ENCODE results near the gene EXOC4. TPM values are rescaled to one million over a fixed set of nuclear protein-coding genes. Genes with fewer than 3 reads are reported as not detected.

Gene EXOC4
- total and polyA plus RNA-seq, 7 experiments from 2014 or later, result 44.1 to 106 (median 74.2) TPM

DNA sequence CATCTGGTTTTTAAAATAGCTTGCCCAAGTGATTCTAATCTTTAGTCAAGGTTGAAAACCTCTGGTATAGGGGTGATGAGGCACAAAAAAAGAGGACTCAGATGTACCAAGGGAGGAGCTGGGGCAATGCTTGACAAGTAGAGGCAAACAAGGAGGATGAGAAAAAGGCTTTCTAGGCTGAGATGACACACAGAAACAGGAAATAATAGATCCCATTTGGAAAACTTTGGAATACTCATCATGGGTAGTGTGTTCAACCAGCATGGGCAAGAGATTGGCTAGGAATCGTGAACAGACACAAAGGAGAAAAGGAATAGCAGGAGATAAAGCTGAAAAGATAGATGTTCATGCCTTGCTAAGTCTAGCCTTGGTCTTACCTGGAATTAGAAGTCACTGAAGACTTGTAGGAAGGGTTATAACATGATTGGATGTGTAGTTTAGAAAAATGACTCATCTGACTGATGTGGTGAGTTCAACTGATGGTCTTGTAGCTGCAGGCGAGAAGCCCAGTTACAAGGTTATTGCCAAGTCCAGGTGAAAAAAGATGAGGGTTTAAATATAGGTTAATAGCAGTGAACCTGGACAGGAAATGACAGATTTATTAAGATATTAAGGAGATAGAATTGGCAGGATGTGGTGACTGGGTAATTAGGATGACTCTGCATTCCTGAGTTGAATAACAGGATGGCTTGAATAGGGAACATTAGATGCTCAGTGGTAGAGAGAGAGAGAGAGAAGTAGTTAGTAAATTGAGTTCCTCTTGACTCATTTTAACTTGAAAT, 660.2 kb downstream of the EXOC4 start:
- intact Hi-C loops (cut with micrococcal nuclease), result no loop called here
- no peak for DNase-seq
- ATAC-seq, result no peak
- peaks cover 0 to 2% (median 0%) of the 10 kb centered on the region in 7 donors for H3K4me1 Mint-ChIP-seq
- CTCF ChIA-PET, result no interaction called here
- H3K4me3 ChIP-seq (ENCODE audit: low read length), result no peak overlapping the region
- no peak overlapping the region for H3K4me3 Mint-ChIP-seq
- H3K27me3 Mint-ChIP-seq, result no peaks in the 10 kb centered on the region
- H3K27me3 ChIP-seq (ENCODE audit: control insufficient read depth in 2 of 2, insufficient read depth in 2 of 2, low read length in 2 of 2), result no peaks in the 10 kb centered on the region
- no peaks in the 10 kb centered on the region for H3K9me3 ChIP-seq (ENCODE audit: control insufficient read depth in 2 of 3, low read length in 3 of 3)
- peaks cover 0 to 13% (median 0%) of the 10 kb centered on the region in 11 donors for H3K9me3 Mint-ChIP-seq
- H3K27ac Mint-ChIP-seq, result no peak overlapping the region
- H3K36me3 Mint-ChIP-seq, result peaks cover 0 to 49% (median 36%) of the 10 kb centered on the region in 5 donors
- no peak overlapping the region for H3K27ac ChIP-seq (ENCODE audit: low read depth, low read length)
- peaks cover 0 to 14% (median 0%) of the 10 kb centered on the region in 3 experiments for H3K36me3 ChIP-seq (ENCODE audit: control insufficient read depth in 2 of 3, insufficient read depth in 3 of 3, low read length in 3 of 3)
- no peaks in the 10 kb centered on the region for H3K4me1 ChIP-seq (ENCODE audit: control insufficient read depth in 2 of 2, insufficient read depth in 2 of 2, low read length in 2 of 2)
- POLR2A ChIA-PET, result no interaction called here

DNA sequence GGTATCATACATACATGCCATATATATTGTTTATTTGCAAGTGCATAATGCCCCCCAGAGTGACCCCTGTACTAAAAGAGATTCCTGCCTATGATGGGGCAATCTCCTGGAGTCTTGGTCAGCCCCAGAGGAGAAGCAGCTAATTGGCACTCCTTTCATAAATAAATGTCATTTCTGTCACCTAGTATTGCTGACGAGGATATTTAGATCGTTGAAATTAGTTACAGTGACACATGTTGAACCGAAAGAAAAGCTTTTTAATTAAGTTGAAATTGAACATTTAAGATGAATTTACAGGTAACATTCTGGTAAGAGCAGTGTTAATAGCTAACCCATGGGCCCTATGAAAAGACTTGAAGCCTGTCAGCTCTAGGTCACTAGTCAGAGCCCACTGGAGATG, 663.7 kb downstream of the EXOC4 start:
- intact Hi-C loops (cut with micrococcal nuclease), result no loop called here
- no peak for DNase-seq
- Mint-ChIP-seq H3K27me3 (no peaks in the 10 kb centered on the region), H3K9me3 (peaks cover 5 to 38% (median 21%) of the 10 kb centered on the region in 11 donors), H3K4me1 (no peaks in the 10 kb centered on the region), H3K4me3 (no peak overlapping the region), H3K27ac (no peak overlapping the region), H3K36me3 (peaks cover 13 to 57% (median 53%) of the 10 kb centered on the region in 5 donors)
- CTCF ChIA-PET, result no interaction called here
- Histone ChIP-seq H3K9me3 (ENCODE audit: control insufficient read depth in 2 of 3, low read length in 3 of 3) (peaks cover 0 to 17% (median 0%) of the 10 kb centered on the region in 3 experiments), H3K36me3 (ENCODE audit: control insufficient read depth in 2 of 3, insufficient read depth in 3 of 3, low read length in 3 of 3) (peaks cover 0 to 26% (median 6%) of the 10 kb centered on the region in 3 experiments), H3K27ac (ENCODE audit: low read depth, low read length) (no peak overlapping the region), H3K4me1 (ENCODE audit: control insufficient read depth in 2 of 2, insufficient read depth in 2 of 2, low read length in 2 of 2) (no peaks in the 10 kb centered on the region), H3K27me3 (ENCODE audit: control insufficient read depth in 2 of 2, insufficient read depth in 2 of 2, low read length in 2 of 2) (no peaks in the 10 kb centered on the region), H3K4me3 (ENCODE audit: low read length) (no peak overlapping the region)
- POLR2A ChIA-PET, result no interaction called here
- no peak for ATAC-seq

DNA sequence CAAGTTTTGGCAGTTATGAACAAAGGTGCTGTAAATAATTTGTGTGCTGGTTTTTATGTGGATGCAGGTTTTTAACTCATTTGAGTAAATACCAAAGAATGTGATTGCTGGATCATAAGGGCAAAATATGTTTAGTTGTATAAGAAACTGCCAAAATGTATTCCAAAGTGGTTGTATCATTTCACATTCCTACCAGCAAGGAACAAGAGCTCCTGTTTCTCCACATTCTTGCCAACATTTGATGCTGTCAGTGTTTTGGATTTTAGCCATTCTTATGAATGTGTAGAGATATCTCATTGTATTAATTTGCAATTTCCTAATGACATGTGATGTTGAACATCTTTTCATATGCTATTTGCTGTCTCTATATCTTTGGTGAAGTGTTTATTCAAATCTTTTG, 666.9 kb downstream of the EXOC4 start:
- Mint-ChIP-seq H3K4me1 (no peaks in the 10 kb centered on the region), H3K27me3 (no peaks in the 10 kb centered on the region), H3K27ac (no peak overlapping the region), H3K9me3 (peaks cover 8 to 46% (median 20%) of the 10 kb centered on the region in 11 donors), H3K36me3 (peaks cover 17 to 69% (median 61%) of the 10 kb centered on the region in 5 donors), H3K4me3 (no peak overlapping the region)
- intact Hi-C loops (cut with micrococcal nuclease), result no loop called here
- H3K27ac ChIP-seq (ENCODE audit: low read depth, low read length), result no peak overlapping the region
- H3K9me3 ChIP-seq (ENCODE audit: control insufficient read depth in 2 of 3, low read length in 3 of 3), result peaks cover 0 to 19% (median 0%) of the 10 kb centered on the region in 3 experiments
- H3K4me3 ChIP-seq (ENCODE audit: low read length), result no peak overlapping the region
- no peak for ATAC-seq
- POLR2A ChIA-PET, result no interaction called here
- H3K27me3 ChIP-seq (ENCODE audit: control insufficient read depth in 2 of 2, insufficient read depth in 2 of 2, low read length in 2 of 2), result no peaks in the 10 kb centered on the region
- no peaks in the 10 kb centered on the region for H3K4me1 ChIP-seq (ENCODE audit: control insufficient read depth in 2 of 2, insufficient read depth in 2 of 2, low read length in 2 of 2)
- H3K36me3 ChIP-seq (ENCODE audit: control insufficient read depth in 2 of 3, insufficient read depth in 3 of 3, low read length in 3 of 3), result peaks cover 0 to 26% (median 6%) of the 10 kb centered on the region in 3 experiments
- CTCF ChIA-PET, result no interaction called here
- no peak for DNase-seq

DNA sequence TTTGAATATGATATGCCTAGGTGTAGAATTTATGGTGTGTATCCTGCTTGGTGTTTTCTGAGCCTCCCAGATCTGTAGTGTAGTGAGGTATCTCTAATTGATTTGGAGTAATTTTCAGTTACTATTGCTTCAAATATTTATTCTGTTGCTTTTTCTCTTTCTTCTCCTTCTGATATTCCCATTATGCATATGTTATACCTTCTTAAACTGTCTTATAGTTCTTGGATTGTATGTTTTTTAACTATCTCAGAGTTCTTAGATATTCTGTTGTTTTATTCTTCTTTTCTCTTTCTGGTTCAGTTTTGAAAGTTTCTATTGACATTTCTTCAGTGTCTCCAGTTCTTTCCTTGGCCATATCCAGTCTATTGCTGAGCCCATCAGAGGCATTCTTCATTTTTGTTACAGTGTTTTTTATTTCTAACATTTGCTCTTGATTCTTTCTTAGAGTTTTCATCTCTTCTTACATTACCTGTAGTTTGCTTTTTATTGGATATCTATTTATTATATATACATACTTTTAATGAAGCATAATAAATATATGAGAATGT, 668.8 kb downstream of the EXOC4 start:
- H3K4me3 Mint-ChIP-seq, result no peak overlapping the region
- intact Hi-C loops (cut with micrococcal nuclease), result no loop called here
- Histone ChIP-seq H3K27me3 (ENCODE audit: control insufficient read depth in 2 of 2, insufficient read depth in 2 of 2, low read length in 2 of 2) (no peaks in the 10 kb centered on the region), H3K4me3 (ENCODE audit: low read length) (no peak overlapping the region), H3K27ac (ENCODE audit: low read depth, low read length) (no peak overlapping the region), H3K9me3 (ENCODE audit: control insufficient read depth in 2 of 3, low read length in 3 of 3) (peaks cover 0 to 19% (median 0%) of the 10 kb centered on the region in 3 experiments), H3K36me3 (ENCODE audit: control insufficient read depth in 2 of 3, insufficient read depth in 3 of 3, low read length in 3 of 3) (peaks cover 0 to 22% (median 6%) of the 10 kb centered on the region in 3 experiments), H3K4me1 (ENCODE audit: control insufficient read depth in 2 of 2, insufficient read depth in 2 of 2, low read length in 2 of 2) (no peaks in the 10 kb centered on the region)
- DNase-seq, result no peak
- H3K36me3 Mint-ChIP-seq, result peaks cover 17 to 66% (median 53%) of the 10 kb centered on the region in 5 donors
- no peak overlapping the region for H3K27ac Mint-ChIP-seq
- no peaks in the 10 kb centered on the region for H3K4me1 Mint-ChIP-seq
- H3K9me3 Mint-ChIP-seq, result peaks cover 8 to 45% (median 20%) of the 10 kb centered on the region in 11 donors
- ATAC-seq, result no peak
- POLR2A ChIA-PET, result no interaction called here
- CTCF ChIA-PET, result no interaction called here
- H3K27me3 Mint-ChIP-seq, result no peaks in the 10 kb centered on the region

DNA sequence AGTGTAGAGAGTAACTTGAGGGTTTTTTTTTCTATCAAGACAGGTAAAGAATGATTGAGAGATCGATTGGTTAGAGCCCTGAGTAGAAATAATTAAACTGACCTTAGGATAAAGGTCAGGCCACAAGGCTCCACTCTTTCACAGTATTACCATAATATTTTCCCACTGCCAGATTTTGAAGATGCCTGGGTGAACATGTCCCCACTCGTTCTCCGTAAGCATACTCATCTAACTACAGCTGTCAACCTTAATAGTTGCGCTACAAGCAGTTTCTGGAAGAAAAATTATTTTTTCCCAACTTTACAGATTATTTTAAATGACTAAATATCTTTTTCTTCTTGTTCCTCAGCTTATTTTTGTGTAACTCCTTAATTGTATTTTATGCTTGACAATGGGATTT, 671.1 kb downstream of the EXOC4 start:
- ChIA-PET CTCF (no interaction called here), POLR2A (no interaction called here)
- H3K9me3 Mint-ChIP-seq, result peaks cover 8 to 34% (median 20%) of the 10 kb centered on the region in 11 donors
- H3K4me1 ChIP-seq (ENCODE audit: control insufficient read depth in 2 of 2, insufficient read depth in 2 of 2, low read length in 2 of 2), result no peaks in the 10 kb centered on the region
- peaks cover 0 to 13% (median 6%) of the 10 kb centered on the region in 3 experiments for H3K36me3 ChIP-seq (ENCODE audit: control insufficient read depth in 2 of 3, insufficient read depth in 3 of 3, low read length in 3 of 3)
- no peak overlapping the region for H3K4me3 Mint-ChIP-seq
- H3K27ac ChIP-seq (ENCODE audit: low read depth, low read length), result no peak overlapping the region
- H3K27ac Mint-ChIP-seq, result no peak overlapping the region
- H3K9me3 ChIP-seq (ENCODE audit: control insufficient read depth in 2 of 3, low read length in 3 of 3), result peaks cover 0 to 19% (median 0%) of the 10 kb centered on the region in 3 experiments
- peaks cover 0 to 1% (median 0%) of the 10 kb centered on the region in 7 donors for H3K4me1 Mint-ChIP-seq
- no peak for DNase-seq
- no peak overlapping the region for H3K4me3 ChIP-seq (ENCODE audit: low read length)
- no peaks in the 10 kb centered on the region for H3K27me3 ChIP-seq (ENCODE audit: control insufficient read depth in 2 of 2, insufficient read depth in 2 of 2, low read length in 2 of 2)
- H3K27me3 Mint-ChIP-seq, result no peaks in the 10 kb centered on the region
- no peak for ATAC-seq
- intact Hi-C loops (cut with micrococcal nuclease), result no loop called here
- peaks cover 17 to 54% (median 46%) of the 10 kb centered on the region in 5 donors for H3K36me3 Mint-ChIP-seq

DNA sequence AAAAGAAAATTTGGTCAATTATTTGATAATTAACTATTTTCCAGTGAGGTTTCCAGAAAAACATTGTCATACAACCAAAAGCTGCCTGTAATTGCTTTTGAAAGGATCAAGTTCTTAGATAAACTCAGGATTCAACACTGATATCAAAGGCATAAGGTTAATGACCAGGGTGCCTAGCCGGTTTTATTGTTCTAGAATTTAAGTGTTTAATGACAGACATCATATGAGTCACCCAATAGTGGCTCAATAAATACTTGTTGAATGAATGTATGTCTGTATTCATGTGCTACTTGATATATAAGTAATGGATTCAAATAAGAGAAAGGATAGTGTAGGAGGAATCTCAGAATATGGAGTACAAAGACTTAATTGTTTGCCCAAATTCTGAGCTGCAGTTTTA, 678.2 kb downstream of the EXOC4 start:
- H3K27me3 Mint-ChIP-seq, result no peaks in the 10 kb centered on the region
- H3K4me1 ChIP-seq (ENCODE audit: control insufficient read depth in 2 of 2, insufficient read depth in 2 of 2, low read length in 2 of 2), result no peaks in the 10 kb centered on the region
- H3K36me3 Mint-ChIP-seq, result peaks cover 0 to 52% (median 21%) of the 10 kb centered on the region in 5 donors
- no peaks in the 10 kb centered on the region for H3K9me3 Mint-ChIP-seq
- H3K4me1 Mint-ChIP-seq, result peaks cover 0 to 1% (median 0%) of the 10 kb centered on the region in 7 donors
- no peaks in the 10 kb centered on the region for H3K9me3 ChIP-seq (ENCODE audit: control insufficient read depth in 2 of 3, low read length in 3 of 3)
- DNase-seq (no peak), ATAC-seq (no peak)
- H3K36me3 ChIP-seq (ENCODE audit: control insufficient read depth in 2 of 3, insufficient read depth in 3 of 3, low read length in 3 of 3), result no peaks in the 10 kb centered on the region
- H3K27me3 ChIP-seq (ENCODE audit: control insufficient read depth in 2 of 2, insufficient read depth in 2 of 2, low read length in 2 of 2), result no peaks in the 10 kb centered on the region
- no peak overlapping the region for H3K4me3 ChIP-seq (ENCODE audit: low read length)
- H3K27ac ChIP-seq (ENCODE audit: low read depth, low read length), result no peak overlapping the region
- ChIA-PET POLR2A (no interaction called here), CTCF (no interaction called here)
- H3K4me3 Mint-ChIP-seq, result no peak overlapping the region
- intact Hi-C loops (cut with micrococcal nuclease), result no loop called here
- no peak overlapping the region for H3K27ac Mint-ChIP-seq

Data from naive thymus-derived CD4-positive, alpha-beta T cell (primary cell).